Right cardiac atrium (tissue), 5 donors: ENCODE results near the gene TJP2. TPM values are rescaled to one million over a fixed set of nuclear protein-coding genes. Genes with fewer than 3 reads are reported as not detected.

ENCODE experiments used
- ATAC-seq, 2 donors: fragments of 200-7000 bp; cut with Tn5 transposase; one replicate each; pipeline versions ENCODE4 v1.8.0 to v1.9.1; 2020; ENCODE audit warnings: moderate library complexity in 2 of 2, mild to moderate bottlenecking in 1 of 2
- DNase-seq, 3 donors: peaks; one replicate each; pipeline ENCODE4 v3.0.0-alpha.2; 2020
- H3K27ac ChIP-seq: one replicate; pipeline ENCODE4 v1.5.1; 2013; ENCODE audit warnings: mild to moderate bottlenecking, low read length, control low read depth, moderate library complexity
- H3K27me3 ChIP-seq: one replicate; pipeline ENCODE4 v1.6.1; 2013; ENCODE audit not compliant: control insufficient read depth, insufficient read depth
- H3K4me1 ChIP-seq: one replicate; pipeline ENCODE4 v1.6.1; 2013; ENCODE audit warnings: low read length; ENCODE audit not compliant: control insufficient read depth, insufficient read depth
- H3K4me3 ChIP-seq: one replicate; pipeline ENCODE4 v1.5.1; 2013; ENCODE audit warnings: low read length, control low read depth
- H3K9me3 ChIP-seq: one replicate; pipeline ENCODE4 v1.6.1; 2013; ENCODE audit warnings: low read length; ENCODE audit not compliant: control insufficient read depth
- WGBS: extraction: QIAGEN DNeasy Blood & Tissue Kit; methylation state at CpG from one replicate; pipeline ENCODE4 v1.1.7; 2013; 5-methylcytosine and 5-hydroxymethylcytosine counted together
- intact Hi-C, 4 donors: fragments of 100-400 bp; cut with DNase I; formaldehyde crosslinking; loops; one replicate each; pipeline versions ENCODE4 v1.11.0 to v1.14.0; 2022 to 2023
- polyA plus RNA-seq: library from polyadenylated mRNA; stranded (reverse); fragments of 200-250 nt; gene quantifications from one replicate; pipeline ENCODE4 v1.2.3, GENCODE V29; 2013
- total RNA-seq, 4 donors: library from RNA; stranded (reverse); fragmentation: NEBNext Ultra II Directional; extraction: Animal tissue kit (Norgen Biotek cat#: 25700); gene quantifications; one replicate each; pipeline ENCODE4 v1.2.1, GENCODE V29; 2021
- donor health status: healthy with polysubstance abuse.
- donor health status: DM: no; HTN: yes; CAD: no.
- donor health status: DM: no; HTN: no; CAD: no.
- donor health status: DM: no; HTN: yes; CAD: no; lungs with severe emphysema.
- donor health status: DM: yes; HTN: yes; CAD: no.

Gene TJP2
- total and polyA plus RNA-seq, 5 donors: 23.8 to 56.3 (median 43.7) TPM

DNA sequence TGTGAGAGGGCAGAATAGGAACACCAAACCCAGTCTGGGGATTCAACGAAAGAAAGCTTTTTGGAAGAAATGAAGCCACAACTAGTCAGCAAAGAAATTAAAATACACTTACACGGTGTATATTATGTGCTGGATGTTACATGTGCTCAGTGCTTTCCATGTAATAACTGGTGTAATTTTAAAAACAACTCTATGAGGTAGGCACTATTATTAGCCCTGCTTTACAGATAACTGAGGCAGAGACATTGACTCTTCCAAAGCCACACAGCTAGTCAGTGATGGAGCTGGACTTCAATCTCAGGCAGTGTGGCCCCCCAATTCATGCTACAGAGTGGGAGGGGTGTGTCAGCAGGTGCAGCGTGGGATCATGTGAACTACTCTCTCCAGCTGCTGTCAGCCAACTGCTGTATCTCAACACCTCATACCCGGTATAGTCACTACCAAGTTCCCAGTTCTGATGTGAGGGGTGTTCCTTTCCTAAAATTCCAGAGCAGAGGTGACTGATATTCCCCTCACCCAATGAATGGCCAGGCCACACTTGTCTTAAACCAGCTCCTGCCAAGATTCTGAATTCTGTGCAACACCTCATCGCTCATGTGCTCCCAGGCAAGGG is 33.8 kb upstream of the TJP2 start:
- intact Hi-C loops: no loop called here
- 88% methylated on average over 5 of the region's 5 CpGs for WGBS
- no peak for DNase-seq
- H3K4me3 ChIP-seq: no peak overlapping the region
- H3K27me3 ChIP-seq: no peaks in the 10 kb centered on the region
- peaks cover 4% of the 10 kb centered on the region for H3K4me1 ChIP-seq
- no peaks in the 10 kb centered on the region for H3K9me3 ChIP-seq
- no peak overlapping the region for H3K27ac ChIP-seq
- ATAC-seq: peak in 1 of 2 donors; percentile 28

DNA sequence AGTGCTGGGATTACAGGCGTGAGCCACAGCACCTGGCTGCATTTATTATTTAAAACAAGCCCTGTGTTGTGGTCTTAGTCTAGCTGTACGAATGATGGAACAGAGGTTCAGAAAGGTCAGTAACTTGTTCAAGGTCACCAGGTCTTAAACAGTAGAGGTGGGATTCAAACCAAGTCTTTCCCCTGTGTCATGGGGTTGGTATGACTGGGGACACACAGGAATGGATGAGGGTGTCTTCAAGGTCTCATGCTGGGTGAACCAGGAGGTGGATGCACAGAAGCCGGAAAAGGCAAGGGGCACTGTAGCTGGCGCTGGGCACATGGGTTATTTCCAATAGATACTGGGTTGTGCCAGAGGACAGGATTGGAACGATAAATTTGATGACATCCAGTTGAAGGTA is 32.2 kb upstream of the TJP2 start:
- peaks cover under 1% of the 10 kb centered on the region for H3K4me1 ChIP-seq
- no peak overlapping the region for H3K4me3 ChIP-seq
- no peaks in the 10 kb centered on the region for H3K27me3 ChIP-seq
- no peak for ATAC-seq
- no peaks in the 10 kb centered on the region for H3K9me3 ChIP-seq
- DNase-seq: no peak
- intact Hi-C loops: no loop called here
- H3K27ac ChIP-seq: no peak overlapping the region
- 92% methylated on average over 5 of the region's 5 CpGs for WGBS

DNA sequence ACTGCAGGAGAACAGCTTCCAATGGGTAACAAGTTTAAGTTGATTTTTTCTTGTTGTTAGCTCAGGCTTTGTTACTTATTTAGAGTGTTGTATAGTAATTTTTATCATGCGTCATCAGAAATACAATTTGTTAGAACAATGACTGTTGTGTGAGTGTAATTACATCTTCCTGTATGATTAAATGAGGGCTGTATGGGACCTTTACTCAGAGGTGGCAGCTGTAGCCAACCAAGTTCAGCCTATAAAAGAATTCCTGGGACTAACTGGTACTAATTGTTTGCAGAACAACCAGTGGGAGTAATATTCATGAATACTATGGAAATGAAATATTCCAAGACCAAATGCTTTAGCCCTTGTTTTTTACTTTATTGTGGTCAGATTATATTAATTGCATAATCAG is 30.8 kb upstream of the TJP2 start:
- H3K27me3 ChIP-seq: no peaks in the 10 kb centered on the region
- no peaks in the 10 kb centered on the region for H3K4me1 ChIP-seq
- intact Hi-C loops: no loop called here
- no peak for DNase-seq
- H3K9me3 ChIP-seq: no peaks in the 10 kb centered on the region
- H3K4me3 ChIP-seq: no peak overlapping the region
- 58% methylated on average over 1 of the region's 1 CpG for WGBS
- ATAC-seq: peak in 1 of 2 donors; percentile 41
- H3K27ac ChIP-seq: no peak overlapping the region

DNA sequence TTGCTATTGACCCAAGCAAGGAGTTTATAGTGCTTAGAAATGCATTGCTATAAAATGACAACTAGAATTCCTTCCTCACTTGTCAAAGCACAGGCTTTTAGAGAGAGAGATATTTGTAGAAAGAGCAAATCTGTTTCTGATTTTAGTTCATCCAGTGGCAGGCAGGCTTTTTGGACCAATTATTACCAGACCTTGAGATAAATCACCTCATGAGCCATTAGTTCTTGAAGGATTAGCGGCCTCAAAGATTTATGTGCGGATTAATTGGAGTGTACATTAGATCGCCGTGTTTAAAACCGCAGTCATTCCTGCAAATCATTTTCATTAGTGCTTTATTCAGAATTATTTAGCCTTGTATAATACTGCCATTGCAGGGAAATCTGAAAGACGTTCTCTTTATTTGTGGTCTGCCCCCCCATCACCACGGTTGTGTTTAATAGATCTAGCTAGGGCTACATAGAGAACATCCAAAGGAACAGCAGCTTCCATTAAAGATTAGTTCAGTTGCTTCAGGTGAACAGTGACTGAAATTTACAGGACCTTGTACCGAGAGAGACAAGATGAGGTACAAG is 28.8 kb upstream of the TJP2 start:
- Histone ChIP-seq H3K27ac (no peak overlapping the region), H3K9me3 (no peaks in the 10 kb centered on the region), H3K4me1 (no peaks in the 10 kb centered on the region), H3K4me3 (no peak overlapping the region), H3K27me3 (no peaks in the 10 kb centered on the region)
- WGBS: 98% methylated on average over 8 of the region's 8 CpGs
- ATAC-seq: no peak
- intact Hi-C loops: no loop called here
- DNase-seq: no peak

DNA sequence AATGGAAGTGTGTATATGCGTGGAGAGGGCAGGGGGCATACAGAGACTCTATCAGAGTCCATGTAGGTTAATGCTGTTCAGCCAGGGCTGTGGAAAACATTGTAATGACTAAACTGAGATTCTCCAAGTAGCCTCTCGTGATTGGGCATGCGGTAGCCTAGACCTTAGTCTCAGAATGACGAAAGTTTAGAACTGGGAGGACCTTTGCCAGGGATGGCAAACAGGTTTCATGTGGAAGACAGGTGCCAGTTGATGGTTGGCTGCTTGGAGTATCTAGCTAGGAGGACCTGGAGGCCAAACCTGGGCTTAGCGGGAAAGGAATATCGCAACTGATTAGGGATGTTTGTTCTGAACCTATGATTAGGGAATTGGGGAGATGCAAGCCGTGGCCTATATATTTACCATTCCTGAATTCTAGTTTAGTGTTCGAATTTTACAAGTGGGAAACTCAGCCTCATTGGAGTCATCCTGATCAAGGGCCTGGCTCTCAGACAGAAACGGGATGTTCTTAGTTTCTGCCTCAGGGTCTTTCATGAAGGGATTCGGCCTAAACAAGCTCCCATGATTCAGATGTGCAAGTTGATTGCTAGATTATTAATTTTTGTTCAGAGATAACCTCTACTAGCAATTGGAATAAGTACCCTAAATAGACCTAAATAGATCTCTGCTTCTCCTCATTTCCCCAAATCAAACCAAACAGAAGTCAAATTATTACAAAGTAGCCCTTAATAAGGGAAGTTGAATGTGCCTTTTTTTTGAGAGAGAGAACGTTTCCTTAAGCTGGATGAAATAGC is 26.8 kb upstream of the TJP2 start:
- intact Hi-C loops: no loop called here
- WGBS: 97% methylated on average over 11 of the region's 11 CpGs
- H3K9me3 ChIP-seq: no peaks in the 10 kb centered on the region
- H3K27me3 ChIP-seq: no peaks in the 10 kb centered on the region
- H3K4me1 ChIP-seq: no peaks in the 10 kb centered on the region
- no peak overlapping the region for H3K4me3 ChIP-seq
- no peak overlapping the region for H3K27ac ChIP-seq
- no peak for DNase-seq
- no peak for ATAC-seq

DNA sequence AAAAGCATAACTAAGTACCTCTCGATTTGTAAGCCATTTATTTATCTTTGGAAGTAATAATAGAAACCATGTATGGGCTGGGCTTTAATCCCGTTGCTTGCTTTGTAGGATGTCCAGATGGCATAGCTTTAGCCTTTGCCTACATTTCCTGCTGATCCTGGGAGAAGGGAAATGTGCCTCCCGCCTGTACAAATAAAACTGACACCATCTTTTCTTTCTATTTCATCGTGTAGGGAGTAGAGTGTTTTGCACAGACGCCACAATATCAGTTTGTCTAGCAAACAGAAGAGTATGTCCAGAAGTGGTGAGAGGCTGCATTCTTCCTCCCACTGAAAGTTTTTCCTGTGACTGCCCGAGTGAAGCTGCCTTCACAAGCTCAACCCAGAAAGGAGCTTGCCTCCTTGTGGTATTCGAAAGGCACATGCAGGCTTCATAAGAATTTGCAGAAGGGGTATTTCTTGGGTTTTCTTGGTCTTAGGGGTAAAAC is 24.7 kb upstream of the TJP2 start:
- intact Hi-C loops: no loop called here
- 11% methylated on average over 7 of the region's 7 CpGs for WGBS
- no peaks in the 10 kb centered on the region for H3K9me3 ChIP-seq
- H3K4me1 ChIP-seq: no peaks in the 10 kb centered on the region
- DNase-seq (no peak), ATAC-seq (peak; percentile 68 to 69)
- no peaks in the 10 kb centered on the region for H3K27me3 ChIP-seq
- no peak overlapping the region for H3K4me3 ChIP-seq
- H3K27ac ChIP-seq: no peak overlapping the region

DNA sequence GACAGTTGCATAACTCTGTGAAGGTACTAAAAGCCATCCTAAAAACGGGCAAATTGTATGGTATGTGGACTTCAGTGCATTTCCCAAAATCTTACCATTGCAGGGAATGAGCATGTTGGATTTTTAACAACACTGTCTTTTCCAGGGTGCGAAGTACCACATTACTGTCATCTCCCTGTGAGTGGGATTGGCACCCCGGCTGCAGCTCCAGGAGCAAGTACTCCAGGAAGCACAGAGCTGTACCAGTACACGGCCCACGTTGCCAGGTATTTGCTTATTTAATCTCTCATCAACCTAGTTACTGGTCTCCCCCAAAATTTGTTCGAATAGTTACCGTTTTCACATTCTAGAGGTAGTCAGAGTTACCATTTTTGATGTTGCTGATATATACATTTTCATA is 22.6 kb upstream of the TJP2 start:
- Histone ChIP-seq H3K27me3 (no peaks in the 10 kb centered on the region), H3K27ac (no peak overlapping the region), H3K4me1 (no peaks in the 10 kb centered on the region), H3K4me3 (no peak overlapping the region), H3K9me3 (no peaks in the 10 kb centered on the region)
- ATAC-seq (no peak), DNase-seq (no peak)
- intact Hi-C loops: no loop called here
- WGBS: 91% methylated on average over 7 of the region's 7 CpGs

DNA sequence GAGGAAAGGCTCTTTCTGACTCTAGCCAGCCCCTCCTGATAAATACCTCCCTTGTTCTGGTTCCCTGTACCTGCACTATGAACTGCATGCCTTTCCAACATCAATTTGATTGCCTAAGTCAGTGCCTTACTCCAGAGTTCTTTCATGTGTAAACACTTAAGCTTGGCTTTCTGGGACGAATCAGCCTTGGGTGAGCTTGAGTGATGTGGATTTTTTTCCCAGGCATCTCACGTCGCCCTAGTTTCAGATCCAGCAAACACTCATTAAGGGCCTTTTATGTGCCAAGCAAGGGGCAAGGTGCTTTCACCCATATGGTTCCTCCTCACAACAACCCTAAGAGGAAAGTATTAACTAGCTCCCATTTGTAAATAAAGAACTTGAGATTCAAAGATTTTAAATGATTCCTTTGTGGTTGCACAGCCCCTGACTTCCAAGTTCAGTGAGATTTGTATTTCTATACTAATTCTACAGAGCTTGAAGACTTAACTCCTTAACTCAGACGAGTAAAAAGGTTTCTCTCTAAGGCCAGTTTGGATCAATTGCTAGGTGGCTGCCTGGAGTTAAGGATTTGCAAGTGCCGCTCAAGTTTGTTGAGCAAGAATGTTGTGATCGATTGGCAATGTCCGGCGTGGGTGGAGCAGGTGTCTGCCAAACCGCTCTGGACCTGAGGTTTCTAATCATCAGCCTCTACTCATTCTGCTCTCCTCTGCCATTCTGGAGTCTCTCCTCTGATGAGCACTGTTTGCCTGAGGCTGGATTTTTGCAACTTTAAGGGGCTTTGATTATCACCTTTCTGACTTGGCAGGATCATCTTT is 20.2 kb upstream of the TJP2 start:
- Histone ChIP-seq H3K4me1 (no peaks in the 10 kb centered on the region), H3K27me3 (no peaks in the 10 kb centered on the region), H3K4me3 (no peak overlapping the region), H3K27ac (no peak overlapping the region), H3K9me3 (no peaks in the 10 kb centered on the region)
- no peak for DNase-seq
- 95% methylated on average over 9 of the region's 9 CpGs for WGBS
- no peak for ATAC-seq
- intact Hi-C loops: no loop called here

DNA sequence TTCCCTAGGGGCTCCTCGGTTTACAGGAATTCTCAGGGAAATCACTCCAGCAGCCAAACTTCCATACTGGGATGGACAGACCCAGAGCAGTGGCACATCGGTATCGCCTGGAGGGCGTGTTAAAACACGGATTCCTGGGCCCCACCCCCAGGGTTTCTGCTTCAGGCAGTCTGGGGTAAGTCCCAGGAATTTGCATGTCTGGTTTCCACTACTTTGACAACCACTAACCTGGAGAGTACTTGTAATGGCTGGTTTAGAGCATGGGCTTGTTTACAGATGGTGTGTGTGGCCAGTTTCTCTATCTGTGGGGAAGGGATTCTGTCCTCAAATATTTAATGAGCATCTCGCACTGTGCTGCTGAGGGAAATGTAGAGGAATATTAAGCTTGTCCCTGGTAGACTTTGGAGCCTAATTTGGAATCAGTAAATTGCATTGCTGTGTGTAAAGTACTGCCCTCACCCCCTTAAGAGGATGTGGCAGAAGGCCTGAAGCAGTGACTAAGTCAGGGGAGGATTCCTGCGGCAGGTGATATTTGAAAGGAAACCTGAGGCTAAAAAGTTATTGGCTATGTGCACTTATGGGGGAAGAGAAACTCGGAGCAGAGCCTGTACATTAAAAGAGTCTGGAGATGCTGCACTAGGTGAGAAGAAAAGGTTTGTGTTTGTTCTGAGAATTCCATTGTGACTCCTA is 18.6 kb upstream of the TJP2 start:
- ATAC-seq (no peak), DNase-seq (no peak)
- 86% methylated on average over 8 of the region's 8 CpGs for WGBS
- no peaks in the 10 kb centered on the region for H3K4me1 ChIP-seq
- no peak overlapping the region for H3K27ac ChIP-seq
- H3K4me3 ChIP-seq: no peak overlapping the region
- intact Hi-C loops: no loop called here
- H3K27me3 ChIP-seq: no peaks in the 10 kb centered on the region
- no peaks in the 10 kb centered on the region for H3K9me3 ChIP-seq

DNA sequence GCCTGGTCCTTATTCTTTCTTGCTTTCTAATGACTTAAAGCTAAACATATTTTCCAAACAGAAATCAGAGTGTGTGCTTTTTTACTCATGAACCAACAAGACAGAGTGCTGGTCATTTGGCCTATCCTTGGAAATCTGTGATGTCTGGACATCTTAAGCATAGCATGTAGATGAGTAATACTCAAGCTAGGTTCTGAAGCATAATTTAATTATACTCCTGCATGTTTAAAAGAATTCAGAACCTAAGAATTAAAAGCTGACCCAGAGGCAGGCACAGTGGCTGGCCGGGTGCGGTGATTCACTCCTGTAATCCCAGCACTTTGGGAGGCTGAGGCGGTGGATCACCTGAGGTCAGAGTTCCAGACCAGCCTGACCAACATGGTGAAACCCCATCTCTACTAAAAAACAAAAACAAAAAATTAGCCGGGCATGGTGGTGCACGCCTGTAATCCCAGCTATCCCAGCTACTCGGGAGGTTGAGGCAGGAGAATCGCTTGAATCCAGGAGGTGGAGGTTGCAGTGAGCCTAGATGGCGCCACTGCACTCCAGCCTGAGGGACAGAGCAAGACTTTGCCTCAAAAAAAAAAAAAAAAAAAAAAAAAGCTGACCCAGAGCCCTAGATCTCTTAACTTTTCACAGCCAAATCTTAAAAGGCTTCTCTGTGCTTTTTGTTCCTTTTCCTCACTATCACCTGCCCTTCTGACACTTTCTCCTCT is 16.2 kb upstream of the TJP2 start:
- H3K4me3 ChIP-seq: no peak overlapping the region
- peak in 1 of 3 donors; percentile 61 for DNase-seq
- H3K9me3 ChIP-seq: no peaks in the 10 kb centered on the region
- no peak for ATAC-seq
- no peaks in the 10 kb centered on the region for H3K27me3 ChIP-seq
- WGBS: 90% methylated on average over 8 of the region's 8 CpGs
- H3K4me1 ChIP-seq: no peaks in the 10 kb centered on the region
- H3K27ac ChIP-seq: no peak overlapping the region
- intact Hi-C loops: no loop called here
